Mesenchymal stem cell (in vitro differentiated cells and primary cell): Measurements from ENCODE around the gene RABL2B. TPM values are rescaled to one million over a fixed set of nuclear protein-coding genes. Genes with fewer than 3 reads are reported as not detected.
"Not testable (repeated sequence)": the region's sequence is repeated elsewhere in the genome, so short reads cannot be mapped to it uniquely, and the experiment has no call there.

ENCODE experiments used
- DNase-seq: peaks from one replicate; pipeline ENCODE4 v3.0.0-alpha.2; 2013
- H2AFZ ChIP-seq: one replicate; pipeline ENCODE4 v1.6.1; 2013; ENCODE audit warnings: low read depth, mild to moderate bottlenecking, control low read depth, inconsistent platforms, low read length, moderate library complexity
- H2AK5ac ChIP-seq: 2 replicates; pipeline ENCODE4 v1.6.1; 2013; ENCODE audit warnings: low read length, moderate library complexity, mild to moderate bottlenecking, inconsistent platforms; ENCODE audit not compliant: severe bottlenecking
- H2BK120ac ChIP-seq: one replicate; pipeline ENCODE4 v1.6.1; 2013; ENCODE audit warnings: low read depth, mild to moderate bottlenecking, inconsistent platforms, low read length, moderate library complexity
- H2BK12ac ChIP-seq, 2 experiments: one replicate each; pipeline ENCODE4 v1.6.1; 2013; ENCODE audit warnings: inconsistent platforms in 2 of 2, low read length in 2 of 2, mild to moderate bottlenecking in 2 of 2, moderate library complexity in 2 of 2, control low read depth in 1 of 2
- H2BK15ac ChIP-seq: one replicate; pipeline ENCODE4 v1.6.1; 2013; ENCODE audit warnings: mild to moderate bottlenecking, low read depth, inconsistent platforms; ENCODE audit not compliant: poor library complexity, severe bottlenecking
- H2BK5ac ChIP-seq: 2 replicates; pipeline ENCODE4 v1.6.1; 2013; ENCODE audit warnings: low read depth, mild to moderate bottlenecking, low read length, control low read depth, inconsistent platforms; ENCODE audit not compliant: poor library complexity, severe bottlenecking
- H3K14ac ChIP-seq, 2 experiments: one replicate each; pipeline ENCODE4 v1.6.1; 2013; ENCODE audit warnings: inconsistent platforms in 2 of 2, low read length in 2 of 2, control low read depth in 1 of 2, mild to moderate bottlenecking in 1 of 2, moderate library complexity in 1 of 2
- H3K18ac ChIP-seq, 2 experiments: one replicate each; pipeline ENCODE4 v1.6.1; 2013; ENCODE audit warnings: inconsistent platforms in 2 of 2, low read length in 2 of 2, control low read depth in 1 of 2, low read depth in 1 of 2, mild to moderate bottlenecking in 1 of 2
- H3K23ac ChIP-seq, 2 experiments: one replicate each; pipeline ENCODE4 v1.6.1; 2013; ENCODE audit warnings: inconsistent platforms in 2 of 2, low read length in 2 of 2, mild to moderate bottlenecking in 2 of 2, moderate library complexity in 2 of 2, control low read depth in 1 of 2
- H3K27ac ChIP-seq: 2 replicates; pipeline ENCODE4 v1.5.1; 2013; ENCODE audit warnings: mild to moderate bottlenecking, moderate library complexity, low read length, control low read depth, inconsistent platforms; ENCODE audit not compliant: poor library complexity, severe bottlenecking
- H3K27me3 ChIP-seq, 2 experiments: 2 replicates each; pipeline versions ENCODE4 v1.6.1 to v1.7.0; 2013; ENCODE audit warnings: low read length in 2 of 2, mild to moderate bottlenecking in 2 of 2, moderate library complexity in 2 of 2, control low read depth in 1 of 2, inconsistent platforms in 1 of 2; ENCODE audit not compliant: control insufficient read depth in 1 of 2, insufficient read depth in 1 of 2
- H3K36me3 ChIP-seq, 2 experiments: 2 replicates each; pipeline versions ENCODE4 v1.6.1 to v1.7.0; 2013; ENCODE audit warnings: low read length in 2 of 2, control low read depth in 1 of 2, inconsistent platforms in 1 of 2, low read depth in 1 of 2, mild to moderate bottlenecking in 1 of 2; ENCODE audit not compliant: insufficient read depth in 2 of 2, control insufficient read depth in 1 of 2
- H3K4ac ChIP-seq, 2 experiments: one replicate each; pipeline ENCODE4 v1.6.1; 2013; ENCODE audit warnings: inconsistent platforms in 2 of 2, low read length in 2 of 2, mild to moderate bottlenecking in 2 of 2, moderate library complexity in 2 of 2, control low read depth in 1 of 2, low read depth in 1 of 2
- H3K4me1 ChIP-seq: 2 replicates; pipeline ENCODE4 v1.6.1; 2013; ENCODE audit warnings: low read depth, low read length, control low read depth; ENCODE audit not compliant: control insufficient read depth, insufficient read depth
- H3K4me2 ChIP-seq: 2 replicates; pipeline ENCODE4 v1.6.1; 2013; ENCODE audit warnings: low read length, mild to moderate bottlenecking, inconsistent platforms; ENCODE audit not compliant: poor library complexity, severe bottlenecking
- H3K4me3 ChIP-seq, 2 experiments: 2 replicates each; pipeline versions ENCODE4 v1.5.1 to v1.7.0; 2013; ENCODE audit warnings: low read length in 2 of 2, mild to moderate bottlenecking in 2 of 2, control low read depth in 1 of 2, low read depth in 1 of 2; ENCODE audit not compliant: insufficient read depth in 1 of 2
- H3K79me1 ChIP-seq: replicated peaks from 2 replicates; pipeline ENCODE4 v1.6.1; 2013; ENCODE audit warnings: mild to moderate bottlenecking, control low read depth, low read length, inconsistent platforms; ENCODE audit not compliant: poor library complexity, severe bottlenecking
- H3K9ac ChIP-seq: 2 replicates; pipeline ENCODE4 v1.7.0; 2013; ENCODE audit warnings: mild to moderate bottlenecking, low read length, moderate library complexity
- H3K9me3 ChIP-seq: 2 replicates; pipeline ENCODE4 v1.7.0; 2013; ENCODE audit warnings: mild to moderate bottlenecking, low read length; ENCODE audit not compliant: control insufficient read depth
- H4K8ac ChIP-seq: one replicate; pipeline ENCODE4 v1.6.1; 2013; ENCODE audit warnings: inconsistent platforms, mild to moderate bottlenecking, low read length, moderate library complexity
- H4K91ac ChIP-seq: one replicate; pipeline ENCODE4 v1.6.1; 2013; ENCODE audit warnings: mild to moderate bottlenecking, low read length, inconsistent platforms
- WGBS: methylation state at CpG from one replicate; pipeline ENCODE4 v1.1.7; 2013; ENCODE audit warnings: mixed read lengths; 5-methylcytosine and 5-hydroxymethylcytosine counted together
- polyA plus RNA-seq, 2 experiments: library from polyadenylated mRNA; stranded (reverse); fragments of 200-250 nt; gene quantifications; one replicate each; pipeline ENCODE4 v1.2.3, GENCODE V29; 2013

Gene RABL2B
- polyA plus RNA-seq (2013, experiment 1 of 2): 18.5 TPM
- polyA plus RNA-seq (2013, experiment 2 of 2): 16.0 TPM

DNA sequence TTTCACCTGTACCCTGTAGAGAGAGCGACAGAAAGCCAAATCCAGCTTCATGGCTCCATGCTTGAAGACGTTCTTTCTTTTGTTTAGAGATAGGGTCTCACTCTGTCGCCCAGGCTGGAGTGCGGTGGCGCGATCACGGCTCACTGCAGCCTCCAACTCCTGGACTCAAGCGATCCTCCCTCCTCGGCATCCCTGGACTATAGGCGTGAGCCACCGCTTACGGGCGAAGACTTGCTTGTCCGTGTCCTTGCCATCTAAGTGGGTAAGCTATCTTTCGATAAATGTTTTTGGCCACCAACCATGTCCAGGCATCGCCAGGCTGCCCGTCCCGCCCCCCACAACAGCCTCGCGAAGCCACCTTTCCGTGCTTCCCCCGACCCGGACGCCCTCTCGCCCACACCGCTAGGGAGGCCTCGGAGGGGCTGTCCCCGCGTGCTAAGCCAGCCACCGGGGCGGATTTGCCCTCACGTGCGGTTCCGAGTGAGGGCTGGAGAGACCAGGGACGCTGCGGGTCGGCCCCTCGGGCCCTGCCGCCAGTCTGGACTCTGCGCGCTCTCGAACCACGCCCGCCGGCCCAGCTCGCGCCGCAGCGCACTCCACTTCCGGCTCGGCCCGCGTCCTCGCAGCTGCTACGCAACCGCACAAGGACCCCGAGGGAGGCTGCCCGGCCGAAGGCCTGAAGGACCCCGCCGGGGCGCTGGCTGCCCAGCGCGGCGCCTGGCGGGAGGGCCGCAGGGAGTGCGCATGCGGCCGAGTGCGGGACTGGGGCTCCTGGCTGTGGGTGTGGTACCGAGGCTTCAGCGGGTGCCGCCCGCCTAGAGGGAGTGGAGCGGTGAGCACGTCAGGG lies at the start of gene RABL2B:
RABL2B (minus strand) TSS at position 604 of the 847 bp plus-strand sequence. CDS start 1,342 bp downstream, outside the sequence.
- peak; percentile 88 for DNase-seq
- not testable (repeated sequence) for H2BK120ac ChIP-seq, H2BK15ac ChIP-seq, H3K27ac ChIP-seq, H4K8ac ChIP-seq, H3K23ac ChIP-seq, H3K4ac ChIP-seq, H2AK5ac ChIP-seq, H2BK12ac ChIP-seq, H3K4me1 ChIP-seq, H4K91ac ChIP-seq, H3K27me3 ChIP-seq, H3K36me3 ChIP-seq, H3K9me3 ChIP-seq, H2BK5ac ChIP-seq, H3K79me1 ChIP-seq, H3K14ac ChIP-seq
- Histone ChIP-seq H2AFZ (peak within 1 kb of the TSS; percentile 51), H3K4me2 (peak within 1 kb of the TSS; percentile 68), H3K4me3 (peak within 1 kb of the TSS; percentile 64 to 76), H3K9ac (peak within 1 kb of the TSS; percentile 85), H3K18ac (peak within 1 kb of the TSS in 1 of 2 experiments; percentile 43)
- WGBS: 11% methylated on average over 7 of the region's 77 CpGs

DNA sequence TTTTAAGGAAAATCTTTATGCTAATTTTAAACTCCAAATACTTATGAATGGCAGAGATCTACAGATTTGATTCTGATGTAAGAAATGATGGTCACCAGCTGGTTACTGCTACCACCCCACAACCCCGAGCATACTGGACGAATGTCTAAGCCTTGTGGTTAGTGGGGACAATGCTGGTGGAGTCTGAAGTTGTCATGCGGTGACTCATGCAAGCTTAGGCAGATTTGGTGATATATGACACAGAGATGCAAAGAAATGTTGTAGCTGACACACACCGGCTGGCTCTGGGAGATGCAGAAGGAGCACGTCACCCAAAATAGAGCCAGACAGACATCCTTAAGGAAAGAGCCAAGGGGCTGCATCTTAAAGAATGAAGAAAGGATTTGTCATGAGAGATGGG lies 3.5 kb upstream of the RABL2B start:
- H2AFZ ChIP-seq, H4K91ac ChIP-seq, H3K4ac ChIP-seq, H3K79me1 ChIP-seq, DNase-seq, H2BK5ac ChIP-seq, H3K4me2 ChIP-seq, H3K23ac ChIP-seq, H3K27me3 ChIP-seq, H3K9me3 ChIP-seq, H2BK12ac ChIP-seq, H3K14ac ChIP-seq, H3K4me3 ChIP-seq, H2BK120ac ChIP-seq, H3K36me3 ChIP-seq, H3K9ac ChIP-seq, H3K4me1 ChIP-seq, H4K8ac ChIP-seq, H2AK5ac ChIP-seq, H3K18ac ChIP-seq, H2BK15ac ChIP-seq, H3K27ac ChIP-seq: not testable (repeated sequence)
- WGBS: no CpG with 5 or more reads among the region's 5 CpGs

- DNase-seq, H2BK120ac ChIP-seq, H2AFZ ChIP-seq, H3K27ac ChIP-seq, H2AK5ac ChIP-seq, H3K4me3 ChIP-seq, H2BK5ac ChIP-seq, H2BK12ac ChIP-seq, H3K23ac ChIP-seq, H4K8ac ChIP-seq, H3K36me3 ChIP-seq, H3K4me1 ChIP-seq, H4K91ac ChIP-seq, H2BK15ac ChIP-seq, H3K9ac ChIP-seq, H3K27me3 ChIP-seq, H3K79me1 ChIP-seq, H3K4me2 ChIP-seq, H3K14ac ChIP-seq, H3K9me3 ChIP-seq: not testable (repeated sequence)
- Histone ChIP-seq H3K18ac (peak overlapping the region in 1 of 2 experiments; percentile 12), H3K4ac (peak overlapping the region in 1 of 2 experiments; percentile 61)
- 80% methylated on average over 4 of the region's 5 CpGs for WGBS
Measured at GRCh38 chr22:50785289-50785688, 1.9 kb upstream of the RABL2B start.

GRCh38 chr22:50783880-50784276 lies 442 bp upstream of the RABL2B start:
- H2BK12ac ChIP-seq, H2BK120ac ChIP-seq, H3K27me3 ChIP-seq, DNase-seq, H3K79me1 ChIP-seq, H2AK5ac ChIP-seq, H3K4me1 ChIP-seq, H3K14ac ChIP-seq, H4K91ac ChIP-seq, H2BK5ac ChIP-seq, H4K8ac ChIP-seq, H3K9me3 ChIP-seq, H3K27ac ChIP-seq, H3K23ac ChIP-seq, H2AFZ ChIP-seq, H2BK15ac ChIP-seq, H3K4ac ChIP-seq, H3K36me3 ChIP-seq: not testable (repeated sequence)
- peak overlapping the region; percentile 85 for H3K9ac ChIP-seq
- H3K4me3 ChIP-seq: peak overlapping the region; percentile 56 to 74
- H3K18ac ChIP-seq: peak overlapping the region in 1 of 2 experiments; percentile 43
- peak overlapping the region; percentile 68 for H3K4me2 ChIP-seq
- 2% methylated on average over 5 of the region's 16 CpGs for WGBS
